H1 (cell line): Measurements from ENCODE around the gene SFMBT2.

ENCODE experiments used
- BRCA1 ChIP-seq: IDR thresholded peaks from 2 replicates; pipeline ENCODE4 v1.6.1; 2012; ENCODE audit warnings: low read depth, low read length, improper control_type of control experiment
- CEBPB ChIP-seq: IDR thresholded peaks from 2 replicates; pipeline ENCODE4 v1.6.1; 2012; ENCODE audit warnings: low read depth, low read length
- CTCF ChIP-seq, 3 experiments: IDR thresholded peaks; 1 replicate in 2 of 3; 2 replicates in 1 of 3; pipeline versions ENCODE4 v1.5.1 to v1.6.1; 2011; ENCODE audit warnings: low read length in 3 of 3, mild to moderate bottlenecking in 3 of 3, inconsistent platforms in 2 of 3, low read depth in 1 of 3, moderate library complexity in 1 of 3; ENCODE audit not compliant: insufficient read depth in 1 of 3; ENCODE audit errors: control extremely low read depth in 1 of 3
- EZH2 ChIP-seq: fragments of 200-600 bp; sonication (generic); IDR thresholded peaks from 2 replicates; pipeline ENCODE4 v1.7.1; 2012; ENCODE audit warnings: low read depth, mild to moderate bottlenecking, moderate library complexity, low read length, inconsistent platforms; ENCODE audit not compliant: severe bottlenecking
- POLR2A ChIP-seq, 2 experiments: IDR thresholded peaks; 1 replicate in 1 of 2; 2 replicates in 1 of 2; pipeline ENCODE4 v1.6.1; 2011; ENCODE audit warnings: low read depth in 2 of 2, low read length in 2 of 2, mild to moderate bottlenecking in 2 of 2; ENCODE audit errors: control extremely low read depth in 1 of 2
- POLR2AphosphoS5 ChIP-seq: IDR thresholded peaks from 2 replicates; pipeline ENCODE4 v1.6.1; 2011; ENCODE audit warnings: low read depth, low read length
- RAD21 ChIP-seq, 2 experiments: IDR thresholded peaks in 1 of 2; conservative IDR thresholded peaks in 1 of 2; 2 replicates each; pipeline ENCODE4 v1.6.1; 2011; ENCODE audit warnings: low read depth in 2 of 2, low read length in 2 of 2, improper control_type of control experiment in 1 of 2, inconsistent platforms in 1 of 2, mild to moderate bottlenecking in 1 of 2, moderate library complexity in 1 of 2
- SAP30 ChIP-seq: fragments of 300-600 bp; sonication (generic); IDR thresholded peaks from 2 replicates; pipeline ENCODE4 v1.7.1; 2012; ENCODE audit warnings: low read length, moderate library complexity, mild to moderate bottlenecking, inconsistent platforms; ENCODE audit not compliant: insufficient read depth, insufficient replicate concordance
- YY1 ChIP-seq: IDR thresholded peaks from 2 replicates; pipeline ENCODE4 v1.6.1; 2011; ENCODE audit warnings: low read depth, mild to moderate bottlenecking, low read length
- TF ChIP-seq, protein P1 (sequence below): IDR thresholded peaks from 2 replicates; pipeline ENCODE4 v1.6.1; 2011; ENCODE audit warnings: low read length, improper control_type of control experiment

- TF ChIP-seq POLR2A (IDR thresholded peaks at IDR 0.05; ENCODE audit: control extremely low read depth in 1 of 2, low read depth in 2 of 2, low read length in 2 of 2) (no peak), RAD21 (IDR thresholded peaks at IDR 0.05 in 1 of 2, conservative IDR thresholded peaks at IDR 0.05 in 1 of 2; ENCODE audit: low read depth in 2 of 2, low read length in 2 of 2) (no peak), BRCA1 (no peak), CTCF (IDR thresholded peaks at IDR 0.05; ENCODE audit: control extremely low read depth in 1 of 3, insufficient read depth in 1 of 3, low read depth in 1 of 3, low read length in 3 of 3) (no peak), EZH2 (no peak), POLR2AphosphoS5 (no peak), CEBPB (no peak), SAP30 (no peak), YY1 (no peak)
- TF ChIP-seq, protein P1, sequence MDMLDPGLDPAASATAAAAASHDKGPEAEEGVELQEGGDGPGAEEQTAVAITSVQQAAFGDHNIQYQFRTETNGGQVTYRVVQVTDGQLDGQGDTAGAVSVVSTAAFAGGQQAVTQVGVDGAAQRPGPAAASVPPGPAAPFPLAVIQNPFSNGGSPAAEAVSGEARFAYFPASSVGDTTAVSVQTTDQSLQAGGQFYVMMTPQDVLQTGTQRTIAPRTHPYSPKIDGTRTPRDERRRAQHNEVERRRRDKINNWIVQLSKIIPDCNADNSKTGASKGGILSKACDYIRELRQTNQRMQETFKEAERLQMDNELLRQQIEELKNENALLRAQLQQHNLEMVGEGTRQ = no peak
Observed at GRCh38 chr10:7277867-7278266, 133.0 kb downstream of the SFMBT2 start.
